Activated naive CD8-positive, alpha-beta T cell treated with anti-CD3 and anti-CD28 coated beads, Interleukin-2, amount 10 ng/mL, durations not matched to agents 7 days and 5 days (primary cell): ENCODE results near the gene SYNDIG1. TPM values are rescaled to one million over a fixed set of nuclear protein-coding genes. Genes with fewer than 3 reads are reported as not detected.

Experiments
- ATAC-seq: fragments of 150-1000 bp; cut with Tn5 transposase; one replicate; pipeline ENCODE4 v1.10.0; 2021; ENCODE audit warnings: low read depth, moderate library complexity
- POLR2A ChIA-PET: fragments of 350-600 bp; sonication (Branson Sonifier 250); formaldehyde crosslinking; loops from one replicate; lab custom pipeline; 2021; ENCODE audit warnings: antibody characterized with exemption; lab: Charles Lee
- DNase-seq: peaks from one replicate; pipeline ENCODE4 v3.0.0; 2021
- H3K27ac Mint-ChIP-seq: one replicate; pipeline ENCODE4 v1.8.0; 2022; ENCODE audit warnings: mild to moderate bottlenecking, mixed read lengths
- H3K27me3 Mint-ChIP-seq: one replicate; pipeline ENCODE4 v1.8.0; 2022; ENCODE audit warnings: mild to moderate bottlenecking, moderate library complexity, mixed read lengths
- H3K36me3 Mint-ChIP-seq: one replicate; pipeline ENCODE4 v1.8.0; 2021; ENCODE audit warnings: mild to moderate bottlenecking, mixed read lengths
- H3K4me1 Mint-ChIP-seq: one replicate; pipeline ENCODE4 v1.8.0; 2021; ENCODE audit warnings: mixed read lengths
- H3K4me3 Mint-ChIP-seq: one replicate; pipeline ENCODE4 v1.8.0; 2022; ENCODE audit warnings: mild to moderate bottlenecking, moderate library complexity, mixed read lengths
- H3K9me3 Mint-ChIP-seq: one replicate; pipeline ENCODE4 v1.8.0; 2021; ENCODE audit warnings: mixed read lengths
- total RNA-seq, 2 experiments: library from RNA; stranded (reverse); gene quantifications; one replicate each; pipeline ENCODE4 v1.2.3, GENCODE V29; 2021

SYNDIG1 gene
- total RNA-seq, 2 experiments from 2014 or later, result not detected

DNA sequence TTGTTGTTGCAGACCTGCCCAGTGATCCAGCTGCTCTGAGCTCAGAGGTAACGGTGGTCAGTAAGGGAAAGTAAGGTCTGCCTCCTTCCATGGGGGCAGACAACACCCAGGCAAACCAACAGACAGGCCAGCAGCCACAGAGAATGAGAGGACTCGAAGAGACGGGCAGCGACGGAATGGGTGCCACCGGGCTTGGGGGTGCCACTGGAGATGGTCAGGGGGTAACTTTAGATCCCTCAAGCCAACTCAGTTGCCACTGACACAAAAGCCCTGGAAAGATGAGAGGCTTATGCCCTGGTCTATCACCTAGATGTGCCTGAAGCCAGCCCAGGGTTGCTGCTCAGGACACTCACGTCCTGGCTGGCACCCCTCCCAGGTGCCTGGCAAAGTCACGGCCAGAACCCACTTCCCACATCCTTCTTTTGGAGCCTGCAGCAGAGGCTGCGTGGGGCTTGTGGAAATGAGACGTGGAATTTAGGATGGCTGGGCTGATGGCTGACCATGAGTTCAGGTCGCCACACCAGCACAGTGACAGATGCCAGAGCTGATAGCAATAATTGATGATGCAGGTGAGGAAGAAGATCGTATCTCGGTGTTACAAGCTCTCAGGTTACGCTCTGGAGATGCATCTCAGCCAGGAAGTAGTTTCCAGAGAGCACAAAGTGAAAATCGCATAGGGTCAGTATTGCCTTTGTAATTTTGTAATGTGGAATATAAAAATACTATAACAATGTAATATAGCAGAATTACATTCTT, 209.1 kb downstream of the SYNDIG1 start:
- Mint-ChIP-seq H3K4me1 (no peaks in the 10 kb centered on the region), H3K36me3 (no peaks in the 10 kb centered on the region), H3K27ac (no peak overlapping the region), H3K4me3 (no peak overlapping the region), H3K9me3 (no peaks in the 10 kb centered on the region), H3K27me3 (no peaks in the 10 kb centered on the region)
- DNase-seq, result no peak
- ATAC-seq, result no peak
- POLR2A ChIA-PET, result no interaction called here

DNA sequence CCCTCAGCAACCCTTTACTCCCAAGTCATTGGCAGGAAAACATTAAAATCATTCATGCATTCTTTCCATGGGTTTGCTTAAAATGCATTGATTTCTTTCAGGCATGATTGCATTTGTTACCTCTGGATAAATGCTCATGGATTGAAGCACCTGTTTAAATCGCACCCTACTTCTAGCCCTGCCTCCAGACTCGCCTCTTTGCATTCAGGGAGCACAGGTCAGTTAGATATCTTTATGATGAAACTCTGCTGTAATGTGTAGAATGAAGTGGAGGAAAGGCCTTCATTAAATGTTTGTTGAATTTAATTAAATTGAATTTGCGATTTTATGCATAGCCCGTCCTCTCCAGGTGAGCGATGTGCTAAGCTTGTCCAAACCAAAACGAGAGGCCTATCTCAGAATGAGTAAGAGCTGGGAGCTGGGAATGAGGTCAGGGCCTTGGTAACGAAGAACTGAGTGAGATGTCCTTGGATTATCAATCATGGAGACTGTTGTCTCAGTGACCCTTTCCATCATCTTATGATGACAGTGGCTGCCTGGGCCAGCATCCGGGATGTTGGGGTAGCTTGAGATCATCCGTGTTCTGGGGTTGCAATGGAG, 210.1 kb downstream of the SYNDIG1 start:
- DNase-seq, result no peak
- POLR2A ChIA-PET, result no interaction called here
- H3K4me3 Mint-ChIP-seq, result no peak overlapping the region
- H3K4me1 Mint-ChIP-seq, result no peaks in the 10 kb centered on the region
- H3K27ac Mint-ChIP-seq, result no peak overlapping the region
- no peak for ATAC-seq
- H3K27me3 Mint-ChIP-seq, result no peaks in the 10 kb centered on the region
- no peaks in the 10 kb centered on the region for H3K9me3 Mint-ChIP-seq
- no peaks in the 10 kb centered on the region for H3K36me3 Mint-ChIP-seq

DNA sequence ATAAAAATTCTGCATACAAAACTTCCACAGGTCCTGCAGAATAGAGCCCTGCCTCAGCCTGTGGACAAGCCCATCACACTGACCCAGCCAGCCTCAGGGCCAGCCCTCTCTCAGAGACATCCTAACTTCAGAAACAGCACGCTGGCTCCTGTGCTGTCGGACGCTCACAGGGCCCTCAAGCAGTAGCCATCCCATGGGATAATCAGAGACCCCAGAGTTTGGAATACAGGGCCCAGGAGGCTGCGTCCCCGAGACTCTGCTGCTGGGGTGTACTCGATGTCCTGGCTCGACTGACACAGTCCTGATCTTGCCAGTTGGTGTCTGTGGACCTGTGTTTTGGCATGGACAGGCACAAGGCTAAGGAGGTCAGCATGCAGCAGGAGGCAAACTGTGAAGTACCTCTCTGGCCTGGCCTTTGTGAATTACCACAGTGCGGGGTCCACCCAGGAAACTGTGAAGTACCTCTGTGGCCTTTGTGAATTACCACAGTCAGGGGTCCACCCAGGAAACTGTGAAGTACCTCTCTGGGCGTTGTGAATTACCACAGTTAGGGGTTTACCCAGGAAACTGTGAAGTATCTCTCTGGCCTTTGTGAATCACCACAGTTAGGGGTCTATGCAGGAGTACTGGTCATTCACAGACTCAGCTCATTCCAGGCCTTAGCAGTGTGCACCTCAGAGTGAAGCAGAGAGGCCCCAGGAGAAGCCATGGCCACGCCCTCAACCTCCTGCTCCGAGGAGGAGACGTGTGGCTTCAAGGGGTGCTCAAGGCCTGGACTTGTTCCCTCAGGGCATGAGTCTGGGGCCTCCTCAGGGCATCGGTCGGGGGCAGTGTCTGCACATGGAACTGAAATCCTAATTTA, 212.4 kb downstream of the SYNDIG1 start:
- H3K9me3 Mint-ChIP-seq, result no peaks in the 10 kb centered on the region
- POLR2A ChIA-PET, result no interaction called here
- ATAC-seq, result no peak
- H3K27ac Mint-ChIP-seq, result no peak overlapping the region
- DNase-seq, result no peak
- H3K27me3 Mint-ChIP-seq, result no peaks in the 10 kb centered on the region
- no peaks in the 10 kb centered on the region for H3K4me1 Mint-ChIP-seq
- no peak overlapping the region for H3K4me3 Mint-ChIP-seq
- no peaks in the 10 kb centered on the region for H3K36me3 Mint-ChIP-seq

DNA sequence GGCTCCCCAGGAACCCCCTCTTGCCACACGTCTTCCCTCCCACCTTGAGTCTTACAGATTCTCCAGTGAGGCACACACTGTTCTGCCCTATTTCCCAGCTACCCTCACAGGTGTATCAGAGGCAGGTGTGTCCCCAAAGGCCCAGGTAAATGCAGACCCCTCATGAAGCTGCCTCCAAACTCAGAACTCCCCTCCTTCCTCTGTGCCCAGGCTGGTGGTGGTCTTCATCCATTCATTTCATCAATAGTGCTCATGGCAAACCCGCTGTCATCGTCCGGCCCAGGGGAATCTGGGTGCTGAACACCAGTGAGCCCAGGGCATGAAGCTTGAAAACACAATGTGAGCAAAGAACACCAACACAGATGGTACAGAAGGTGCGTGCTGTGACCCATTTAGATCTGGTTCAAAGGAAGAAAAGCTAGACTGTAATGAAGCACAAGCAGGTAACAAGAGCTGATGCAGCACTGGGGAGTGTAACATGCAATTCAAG, 213.1 kb downstream of the SYNDIG1 start:
- ATAC-seq (no peak), DNase-seq (no peak)
- Mint-ChIP-seq H3K4me3 (no peak overlapping the region), H3K36me3 (no peaks in the 10 kb centered on the region), H3K9me3 (no peaks in the 10 kb centered on the region), H3K27me3 (peaks cover 3% of the 10 kb centered on the region), H3K4me1 (no peaks in the 10 kb centered on the region), H3K27ac (no peak overlapping the region)
- POLR2A ChIA-PET, result no interaction called here

DNA sequence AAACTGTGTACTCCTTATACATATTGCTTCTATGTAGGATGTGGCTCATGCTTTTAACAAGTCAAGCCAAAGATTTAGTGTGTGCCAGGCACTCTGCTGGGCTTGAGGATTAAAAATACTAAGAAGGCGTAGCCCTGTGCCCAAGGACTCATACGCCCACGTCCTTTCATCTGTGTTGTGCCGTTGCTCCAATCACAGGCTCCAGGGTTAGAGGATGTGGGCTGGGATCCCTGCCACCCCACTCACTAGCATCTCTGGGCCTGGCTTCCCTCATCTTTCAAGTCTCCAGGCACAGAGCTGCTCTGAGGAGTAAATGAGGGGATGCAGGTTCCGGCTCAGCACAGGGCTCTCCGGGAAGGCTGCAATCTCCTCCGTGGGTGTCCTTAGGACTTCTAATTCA, 214.2 kb downstream of the SYNDIG1 start:
- POLR2A ChIA-PET, result no interaction called here
- Mint-ChIP-seq H3K9me3 (no peaks in the 10 kb centered on the region), H3K27me3 (peaks cover 3% of the 10 kb centered on the region), H3K36me3 (no peaks in the 10 kb centered on the region), H3K27ac (no peak overlapping the region), H3K4me3 (no peak overlapping the region), H3K4me1 (no peaks in the 10 kb centered on the region)
- no peak for DNase-seq
- no peak for ATAC-seq

DNA sequence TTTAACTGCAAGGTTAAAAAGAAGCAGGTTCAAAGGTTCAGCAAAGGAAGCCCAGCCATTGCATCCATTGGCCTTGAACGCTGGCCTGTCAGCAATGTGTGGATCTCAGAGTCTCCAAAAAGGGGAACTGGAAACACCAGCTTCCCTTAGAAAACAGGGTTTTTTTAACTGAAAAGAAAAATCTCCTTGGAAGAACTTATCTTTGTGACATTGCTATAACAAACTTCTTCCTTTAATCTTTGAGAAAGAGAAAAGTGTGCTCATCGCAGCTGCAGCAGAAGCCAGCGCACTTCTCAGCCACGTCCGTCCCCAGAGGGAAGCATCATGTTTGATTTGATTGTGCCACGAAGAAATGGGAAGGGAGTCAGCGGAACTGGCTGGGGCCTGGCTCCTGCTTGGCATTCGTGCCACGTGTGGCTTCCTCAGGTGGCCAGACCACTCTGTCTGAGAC, 215.0 kb downstream of the SYNDIG1 start:
- no peak overlapping the region for H3K4me3 Mint-ChIP-seq
- no peaks in the 10 kb centered on the region for H3K36me3 Mint-ChIP-seq
- no peaks in the 10 kb centered on the region for H3K4me1 Mint-ChIP-seq
- DNase-seq (no peak), ATAC-seq (no peak)
- H3K27me3 Mint-ChIP-seq, result peaks cover 3% of the 10 kb centered on the region
- no peak overlapping the region for H3K27ac Mint-ChIP-seq
- no peaks in the 10 kb centered on the region for H3K9me3 Mint-ChIP-seq
- POLR2A ChIA-PET, result no interaction called here

DNA sequence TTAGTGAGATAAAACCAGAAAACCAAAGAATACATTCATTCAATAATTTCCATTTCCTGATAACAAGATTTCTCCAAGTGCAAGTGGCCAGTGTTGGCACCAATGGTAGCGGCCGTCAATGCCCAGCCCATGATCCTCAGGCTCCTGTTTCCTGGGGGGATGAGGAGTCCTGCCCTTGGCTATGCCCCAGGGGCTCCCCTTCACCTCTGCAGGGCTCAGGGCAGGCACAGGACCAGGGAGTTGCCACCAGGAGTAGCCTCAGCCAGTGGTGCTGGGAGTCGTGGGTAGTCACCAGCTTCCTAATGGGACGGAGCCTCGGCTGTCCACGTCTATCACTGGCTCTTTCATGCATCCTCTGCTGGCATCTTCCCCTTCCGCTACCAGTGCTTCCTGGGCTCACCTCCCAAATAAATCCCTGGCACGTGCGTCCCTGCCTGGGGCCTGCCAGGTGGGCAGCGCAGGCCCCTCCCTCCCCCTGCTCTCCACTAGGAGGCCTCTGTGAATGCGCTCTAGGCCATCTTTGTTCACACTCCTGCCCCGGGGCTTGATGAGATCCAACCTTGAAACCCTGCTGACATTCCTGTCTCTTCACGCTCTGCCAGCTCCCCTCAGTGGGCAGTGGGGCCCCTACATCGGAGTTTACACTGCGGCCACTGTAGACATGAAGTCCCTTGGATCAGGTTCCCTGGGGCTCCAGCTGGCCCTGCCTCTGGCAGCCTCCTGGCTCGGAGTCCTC, 215.7 kb downstream of the SYNDIG1 start:
- no peaks in the 10 kb centered on the region for H3K36me3 Mint-ChIP-seq
- peaks cover 6% of the 10 kb centered on the region for H3K27me3 Mint-ChIP-seq
- no peak overlapping the region for H3K4me3 Mint-ChIP-seq
- H3K4me1 Mint-ChIP-seq, result no peaks in the 10 kb centered on the region
- H3K27ac Mint-ChIP-seq, result no peak overlapping the region
- DNase-seq, result no peak
- POLR2A ChIA-PET, result no interaction called here
- no peak for ATAC-seq
- no peaks in the 10 kb centered on the region for H3K9me3 Mint-ChIP-seq

DNA sequence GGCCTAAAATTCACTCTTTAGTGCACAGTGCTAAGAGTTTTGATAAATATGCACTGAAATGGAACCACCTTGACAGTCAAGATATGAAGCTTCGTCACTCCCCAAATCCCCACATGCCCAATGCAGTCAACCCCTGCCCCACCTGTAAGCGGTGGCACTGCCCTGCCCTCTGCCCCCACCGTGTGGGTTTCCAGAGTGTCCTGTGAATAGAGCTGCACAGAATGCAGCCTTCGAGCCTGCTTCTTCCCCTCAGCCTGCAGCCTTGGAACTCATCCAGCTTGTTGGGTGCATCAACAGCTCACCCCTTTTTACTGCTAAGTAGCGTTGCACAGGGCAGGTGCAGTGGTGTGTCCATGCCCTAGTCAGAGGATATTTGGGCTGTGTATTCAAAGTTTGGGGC, 216.3 kb downstream of the SYNDIG1 start:
- Mint-ChIP-seq H3K4me3 (no peak overlapping the region), H3K27me3 (peaks cover 6% of the 10 kb centered on the region), H3K27ac (no peak overlapping the region), H3K9me3 (no peaks in the 10 kb centered on the region), H3K36me3 (no peaks in the 10 kb centered on the region), H3K4me1 (no peaks in the 10 kb centered on the region)
- ATAC-seq, result no peak
- POLR2A ChIA-PET, result no interaction called here
- DNase-seq, result no peak

DNA sequence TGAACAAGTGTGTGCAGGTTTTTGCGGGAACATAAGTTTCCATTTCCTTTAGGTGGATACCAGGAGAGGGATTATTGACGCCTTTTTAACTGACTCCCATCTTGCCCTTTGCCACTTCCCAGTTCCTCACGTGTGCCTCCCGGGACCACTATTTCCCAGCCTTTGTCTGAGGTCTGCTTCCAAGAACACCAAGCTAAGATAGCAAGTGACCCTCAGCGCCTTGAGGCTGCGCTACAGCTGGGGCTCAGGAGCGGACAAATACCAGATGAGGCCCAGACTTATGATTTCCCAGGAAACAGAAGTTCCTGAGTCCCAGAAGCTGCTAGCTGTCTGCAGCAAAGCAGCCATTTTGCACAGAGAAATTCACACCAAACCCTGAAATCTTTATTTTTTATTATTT, 216.7 kb downstream of the SYNDIG1 start:
- Mint-ChIP-seq H3K36me3 (no peaks in the 10 kb centered on the region), H3K4me1 (no peaks in the 10 kb centered on the region), H3K9me3 (no peaks in the 10 kb centered on the region), H3K27me3 (peaks cover 6% of the 10 kb centered on the region), H3K4me3 (no peak overlapping the region), H3K27ac (no peak overlapping the region)
- DNase-seq (no peak), ATAC-seq (no peak)
- POLR2A ChIA-PET, result no interaction called here

DNA sequence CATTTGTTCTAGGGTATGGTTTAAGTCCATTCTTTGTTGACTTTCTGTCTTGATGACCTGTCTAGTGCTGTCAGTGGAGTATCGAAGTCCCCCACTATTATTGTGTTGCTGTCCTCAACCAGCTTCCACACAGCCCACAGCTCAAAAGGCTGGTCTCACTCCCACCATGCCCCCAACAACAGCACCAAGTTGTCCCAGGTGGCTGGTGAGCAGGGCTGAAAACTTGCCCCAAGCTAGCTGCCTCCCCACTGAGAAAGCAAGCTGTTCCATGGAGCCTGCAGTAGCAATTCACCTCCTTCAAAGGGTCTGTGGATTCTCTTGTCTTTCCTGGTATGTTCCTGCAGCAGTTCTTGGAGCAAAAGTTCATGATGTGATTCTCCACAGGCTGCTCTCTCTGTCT, 221.0 kb downstream of the SYNDIG1 start:
- POLR2A ChIA-PET, result no interaction called here
- Mint-ChIP-seq H3K4me3 (no peak overlapping the region), H3K27me3 (peaks cover 6% of the 10 kb centered on the region), H3K36me3 (no peaks in the 10 kb centered on the region), H3K27ac (no peak overlapping the region), H3K9me3 (no peaks in the 10 kb centered on the region), H3K4me1 (no peaks in the 10 kb centered on the region)
- ATAC-seq, result no peak
- no peak for DNase-seq

DNA sequence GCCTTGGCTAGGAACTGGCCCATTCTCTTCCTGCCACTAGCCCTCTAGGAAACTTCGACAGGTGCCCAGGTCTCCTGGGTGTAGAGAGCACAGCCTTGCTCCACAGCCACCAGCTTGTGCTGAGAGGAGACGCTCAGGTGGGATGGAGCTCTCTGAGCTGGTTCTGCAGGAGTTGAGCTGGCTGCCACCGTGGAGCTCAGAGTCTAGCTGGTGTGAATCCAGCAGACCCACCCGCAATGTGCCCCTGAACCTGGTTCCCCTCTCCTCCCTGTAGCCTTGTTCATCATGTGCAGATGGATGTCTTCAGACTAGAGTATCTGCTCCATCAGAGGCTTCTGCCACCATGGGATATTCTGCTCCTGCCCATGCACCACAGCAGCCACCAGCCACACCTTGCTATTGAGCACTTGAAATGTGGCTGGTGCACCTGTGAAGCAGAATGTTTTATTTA, 222.5 kb downstream of the SYNDIG1 start:
- no peaks in the 10 kb centered on the region for H3K4me1 Mint-ChIP-seq
- no peaks in the 10 kb centered on the region for H3K9me3 Mint-ChIP-seq
- H3K4me3 Mint-ChIP-seq, result no peak overlapping the region
- no peak overlapping the region for H3K27ac Mint-ChIP-seq
- DNase-seq, result no peak
- no peaks in the 10 kb centered on the region for H3K36me3 Mint-ChIP-seq
- H3K27me3 Mint-ChIP-seq, result peaks cover 6% of the 10 kb centered on the region
- POLR2A ChIA-PET, result no interaction called here
- no peak for ATAC-seq

DNA sequence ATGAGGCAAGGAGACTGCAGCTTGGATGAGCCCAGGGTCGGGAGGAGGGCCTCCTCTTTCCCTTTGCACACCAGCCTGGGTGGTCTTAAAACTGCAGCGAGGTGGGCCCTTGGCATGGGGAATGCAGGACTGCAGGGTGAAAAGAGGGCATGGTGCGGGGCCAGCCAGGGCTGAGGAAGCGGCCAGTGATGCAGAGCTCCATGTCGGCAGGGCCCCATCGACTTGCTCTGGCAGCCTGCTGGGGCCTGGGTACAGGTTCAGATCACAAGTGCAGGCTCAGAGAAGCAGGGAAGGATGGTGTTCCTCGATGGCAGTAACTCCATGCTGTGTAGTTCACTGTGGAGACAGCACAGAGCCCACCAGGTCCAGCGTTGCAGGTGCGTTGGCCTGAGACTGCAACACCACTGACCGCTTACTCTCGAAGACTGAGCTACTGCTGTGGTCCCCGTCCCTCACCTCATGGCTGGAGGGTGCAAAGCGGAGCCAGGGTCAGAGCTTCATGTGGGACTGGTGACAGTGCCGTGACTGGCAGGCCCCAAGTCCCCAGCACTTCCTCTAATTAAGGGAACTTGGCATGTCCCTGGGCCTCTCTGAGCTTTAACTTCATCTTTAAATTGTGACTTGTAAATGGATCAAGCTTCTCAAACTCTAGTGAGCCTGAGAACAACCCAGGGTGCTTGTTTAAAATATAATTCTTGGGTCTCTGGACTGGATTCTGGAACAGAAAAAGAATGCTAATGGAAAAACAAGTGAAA, 223.2 kb downstream of the SYNDIG1 start:
- POLR2A ChIA-PET, result no interaction called here
- H3K27ac Mint-ChIP-seq, result no peak overlapping the region
- H3K36me3 Mint-ChIP-seq, result no peaks in the 10 kb centered on the region
- DNase-seq, result no peak
- H3K27me3 Mint-ChIP-seq, result peaks cover 3% of the 10 kb centered on the region
- H3K4me3 Mint-ChIP-seq, result no peak overlapping the region
- H3K4me1 Mint-ChIP-seq, result no peaks in the 10 kb centered on the region
- H3K9me3 Mint-ChIP-seq, result no peaks in the 10 kb centered on the region
- ATAC-seq, result no peak
